ENCODE data around the gene VWC2. TPM values are rescaled to one million over a fixed set of nuclear protein-coding genes. Genes with fewer than 3 reads are reported as not detected.

The VWC2 gene
- total and polyA plus RNA-seq, 2 of the 13 experiments (the other 11 are each of a cell fraction or from before 2014, with no cell fraction given) = not detected

DNA sequence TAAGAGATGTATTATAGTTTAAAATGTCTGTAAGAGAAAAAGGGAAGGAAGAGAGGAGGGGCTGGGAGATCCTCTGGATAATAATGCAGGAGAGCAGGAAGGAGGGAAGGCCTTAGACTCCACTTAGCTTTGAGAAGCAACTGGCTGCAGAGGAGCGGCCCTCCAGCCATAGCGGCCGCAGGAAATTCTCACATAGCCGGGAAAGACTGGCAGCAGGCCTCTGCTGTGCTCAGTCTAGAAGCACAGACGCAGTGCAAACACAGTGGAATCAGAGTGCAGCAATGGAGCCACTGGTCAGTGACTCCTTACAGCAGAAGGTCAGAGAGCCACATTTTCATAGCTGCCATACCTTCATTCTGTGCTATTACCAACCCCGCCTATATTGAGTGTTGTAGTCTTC, 153.3 kb downstream of the VWC2 start:
- Histone ChIP-seq H3K4me3 (replicated peaks in 1 of 3; ENCODE audit: insufficient read depth in 1 of 3, low read depth in 2 of 3, low read length in 3 of 3) (no peak overlapping the region), H2AFZ (ENCODE audit: low read length) (no peak overlapping the region), H3K4me1 (ENCODE audit: insufficient read depth, low read length) (no peaks in the 10 kb centered on the region), H3K79me2 (ENCODE audit: insufficient read depth, low read length) (no peaks in the 10 kb centered on the region), H3K9me3 (ENCODE audit: low read length) (peaks cover 46% of the 10 kb centered on the region), H3K4me2 (ENCODE audit: low read depth, low read length) (no peak overlapping the region), H3K27ac (ENCODE audit: extremely low read length, insufficient read depth, low read length) (no peak overlapping the region), H3K27me3 (ENCODE audit: control insufficient read depth in 1 of 2, insufficient read depth in 2 of 2, low read length in 2 of 2) (no peaks in the 10 kb centered on the region), H4K20me1 (ENCODE audit: insufficient read depth, low read length) (no peaks in the 10 kb centered on the region), H3K36me3 (replicated peaks in 1 of 2; ENCODE audit: control insufficient read depth in 1 of 2, insufficient read depth in 2 of 2, low read length in 2 of 2) (no peaks in the 10 kb centered on the region), H3K9ac (ENCODE audit: insufficient read depth, low read depth, low read length) (no peak overlapping the region)
- ATAC-seq = no peak
- no peak for DNase-seq (ENCODE audit: low spot score)
- TF ChIP-seq XRCC5 (optimal IDR thresholded peaks at IDR 0.05; ENCODE audit: low read length) = no peak
- no peak for TF ChIP-seq PRPF4 (IDR thresholded peaks at IDR 0.05; ENCODE audit: low read depth, low read length, poor library complexity, severe bottlenecking)
- no peak for TF ChIP-seq MTF1 (CRISPR knock-in tag; IDR thresholded peaks at IDR 0.05)
- no peak for TF ChIP-seq MAZ (IDR thresholded peaks at IDR 0.05; ENCODE audit: borderline replicate concordance, low read depth, low read length)
- no peak for TF ChIP-seq MAZ (CRISPR knock-in tag; IDR thresholded peaks at IDR 0.05; ENCODE audit: low read depth)
- TF ChIP-seq, protein P1, sequence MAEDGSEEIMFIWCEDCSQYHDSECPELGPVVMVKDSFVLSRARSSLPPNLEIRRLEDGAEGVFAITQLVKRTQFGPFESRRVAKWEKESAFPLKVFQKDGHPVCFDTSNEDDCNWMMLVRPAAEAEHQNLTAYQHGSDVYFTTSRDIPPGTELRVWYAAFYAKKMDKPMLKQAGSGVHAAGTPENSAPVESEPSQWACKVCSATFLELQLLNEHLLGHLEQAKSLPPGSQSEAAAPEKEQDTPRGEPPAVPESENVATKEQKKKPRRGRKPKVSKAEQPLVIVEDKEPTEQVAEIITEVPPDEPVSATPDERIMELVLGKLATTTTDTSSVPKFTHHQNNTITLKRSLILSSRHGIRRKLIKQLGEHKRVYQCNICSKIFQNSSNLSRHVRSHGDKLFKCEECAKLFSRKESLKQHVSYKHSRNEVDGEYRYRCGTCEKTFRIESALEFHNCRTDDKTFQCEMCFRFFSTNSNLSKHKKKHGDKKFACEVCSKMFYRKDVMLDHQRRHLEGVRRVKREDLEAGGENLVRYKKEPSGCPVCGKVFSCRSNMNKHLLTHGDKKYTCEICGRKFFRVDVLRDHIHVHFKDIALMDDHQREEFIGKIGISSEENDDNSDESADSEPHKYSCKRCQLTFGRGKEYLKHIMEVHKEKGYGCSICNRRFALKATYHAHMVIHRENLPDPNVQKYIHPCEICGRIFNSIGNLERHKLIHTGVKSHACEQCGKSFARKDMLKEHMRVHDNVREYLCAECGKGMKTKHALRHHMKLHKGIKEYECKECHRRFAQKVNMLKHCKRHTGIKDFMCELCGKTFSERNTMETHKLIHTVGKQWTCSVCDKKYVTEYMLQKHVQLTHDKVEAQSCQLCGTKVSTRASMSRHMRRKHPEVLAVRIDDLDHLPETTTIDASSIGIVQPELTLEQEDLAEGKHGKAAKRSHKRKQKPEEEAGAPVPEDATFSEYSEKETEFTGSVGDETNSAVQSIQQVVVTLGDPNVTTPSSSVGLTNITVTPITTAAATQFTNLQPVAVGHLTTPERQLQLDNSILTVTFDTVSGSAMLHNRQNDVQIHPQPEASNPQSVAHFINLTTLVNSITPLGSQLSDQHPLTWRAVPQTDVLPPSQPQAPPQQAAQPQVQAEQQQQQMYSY (CRISPR knock-in tag; IDR thresholded peaks at IDR 0.05) = no peak
- TF ChIP-seq, protein P2, sequence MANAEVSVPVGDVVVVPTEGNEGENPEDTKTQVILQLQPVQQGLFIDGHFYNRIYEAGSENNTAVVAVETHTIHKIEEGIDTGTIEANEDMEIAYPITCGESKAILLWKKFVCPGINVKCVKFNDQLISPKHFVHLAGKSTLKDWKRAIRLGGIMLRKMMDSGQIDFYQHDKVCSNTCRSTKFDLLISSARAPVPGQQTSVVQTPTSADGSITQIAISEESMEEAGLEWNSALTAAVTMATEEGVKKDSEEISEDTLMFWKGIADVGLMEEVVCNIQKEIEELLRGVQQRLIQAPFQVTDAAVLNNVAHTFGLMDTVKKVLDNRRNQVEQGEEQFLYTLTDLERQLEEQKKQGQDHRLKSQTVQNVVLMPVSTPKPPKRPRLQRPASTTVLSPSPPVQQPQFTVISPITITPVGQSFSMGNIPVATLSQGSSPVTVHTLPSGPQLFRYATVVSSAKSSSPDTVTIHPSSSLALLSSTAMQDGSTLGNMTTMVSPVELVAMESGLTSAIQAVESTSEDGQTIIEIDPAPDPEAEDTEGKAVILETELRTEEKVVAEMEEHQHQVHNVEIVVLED (CRISPR knock-in tag; IDR thresholded peaks at IDR 0.05; ENCODE audit: borderline replicate concordance) = no peak
- TF ChIP-seq NR2F2 (IDR thresholded peaks at IDR 0.05; ENCODE audit: borderline replicate concordance, low read depth) = no peak
- TF ChIP-seq GZF1 (CRISPR knock-in tag; IDR thresholded peaks at IDR 0.05) = no peak
- no peak for TF ChIP-seq BCL6 (CRISPR knock-in tag; IDR thresholded peaks at IDR 0.05)
- no peak for TF ChIP-seq YEATS2 (CRISPR knock-in tag; IDR thresholded peaks at IDR 0.05; ENCODE audit: borderline replicate concordance)
- TF ChIP-seq ZBTB38 (CRISPR knock-in tag; IDR thresholded peaks at IDR 0.05) = no peak
- no peak for TF ChIP-seq PRMT3 (CRISPR knock-in tag; IDR thresholded peaks at IDR 0.05; ENCODE audit: borderline replicate concordance, low read depth)
- TF ChIP-seq, protein P3, sequence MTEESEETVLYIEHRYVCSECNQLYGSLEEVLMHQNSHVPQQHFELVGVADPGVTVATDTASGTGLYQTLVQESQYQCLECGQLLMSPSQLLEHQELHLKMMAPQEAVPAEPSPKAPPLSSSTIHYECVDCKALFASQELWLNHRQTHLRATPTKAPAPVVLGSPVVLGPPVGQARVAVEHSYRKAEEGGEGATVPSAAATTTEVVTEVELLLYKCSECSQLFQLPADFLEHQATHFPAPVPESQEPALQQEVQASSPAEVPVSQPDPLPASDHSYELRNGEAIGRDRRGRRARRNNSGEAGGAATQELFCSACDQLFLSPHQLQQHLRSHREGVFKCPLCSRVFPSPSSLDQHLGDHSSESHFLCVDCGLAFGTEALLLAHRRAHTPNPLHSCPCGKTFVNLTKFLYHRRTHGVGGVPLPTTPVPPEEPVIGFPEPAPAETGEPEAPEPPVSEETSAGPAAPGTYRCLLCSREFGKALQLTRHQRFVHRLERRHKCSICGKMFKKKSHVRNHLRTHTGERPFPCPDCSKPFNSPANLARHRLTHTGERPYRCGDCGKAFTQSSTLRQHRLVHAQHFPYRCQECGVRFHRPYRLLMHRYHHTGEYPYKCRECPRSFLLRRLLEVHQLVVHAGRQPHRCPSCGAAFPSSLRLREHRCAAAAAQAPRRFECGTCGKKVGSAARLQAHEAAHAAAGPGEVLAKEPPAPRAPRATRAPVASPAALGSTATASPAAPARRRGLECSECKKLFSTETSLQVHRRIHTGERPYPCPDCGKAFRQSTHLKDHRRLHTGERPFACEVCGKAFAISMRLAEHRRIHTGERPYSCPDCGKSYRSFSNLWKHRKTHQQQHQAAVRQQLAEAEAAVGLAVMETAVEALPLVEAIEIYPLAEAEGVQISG (CRISPR knock-in tag; IDR thresholded peaks at IDR 0.05) = no peak
- POLR2A ChIA-PET = no interaction called here
- CTCF ChIA-PET (ENCODE audit: low intra/inter-chr PET ratio, low total read pairs) = no interaction called here
- in situ Hi-C loops (cut with HindIII; ENCODE audit: extremely low pct_ligation_motif_present, low pct_unique_long_range_greater_than_20kb) = no loop called here
- intact Hi-C loops (cut with micrococcal nuclease; ENCODE audit: unreplicated experiment) = no loop called here
- 33% methylated on average over 1 of the region's 6 CpGs for WGBS (ENCODE audit: low lambda C conversion rate)
- BruUV-seq (replicated peaks) = no TSS peak
- no peak for FAIRE-seq

All from HepG2 (cell line).